Suprapubic skin (tissue), 4 donors: ENCODE measurements around the gene B3GNT8. TPM values are rescaled to one million over a fixed set of nuclear protein-coding genes. Genes with fewer than 3 reads are reported as not detected.
"Not testable (repeated sequence)": the region's sequence is repeated elsewhere in the genome, so short reads cannot be mapped to it uniquely, and the experiment has no call there.

ENCODE experiments used
- DNase-seq, 2 donors: peaks; one replicate each; pipeline ENCODE4 v3.0.0-alpha.2; 2019; ENCODE audit warnings: low spot score in 2 of 2
- H3K27ac ChIP-seq: fragments of 200-600 bp; sonication (generic); one replicate; pipeline ENCODE4 v1.5.1; 2019
- H3K27me3 ChIP-seq: fragments of 200-600 bp; sonication (generic); one replicate; pipeline ENCODE4 v1.5.1; 2019
- H3K36me3 ChIP-seq: fragments of 200-600 bp; sonication (generic); one replicate; pipeline ENCODE4 v1.5.1; 2019
- H3K4me1 ChIP-seq: fragments of 200-600 bp; sonication (generic); one replicate; pipeline ENCODE4 v1.5.1; 2019
- H3K4me3 ChIP-seq: fragments of 200-600 bp; sonication (generic); one replicate; pipeline ENCODE4 v1.5.1; 2019; ENCODE audit warnings: mild to moderate bottlenecking
- H3K9me3 ChIP-seq: fragments of 200-600 bp; sonication (generic); one replicate; pipeline ENCODE4 v1.5.1; 2019
- CTCF ChIP-seq, 2 donors: fragments of 200-600 bp in 1 of 2; fragments of 450-650 bp in 1 of 2; sonication (generic) in 1 of 2; IDR thresholded peaks; one replicate each; pipeline ENCODE4 v1.5.1; 2016 to 2019; ENCODE audit warnings: antibody characterized with exemption in 2 of 2, mild to moderate bottlenecking in 1 of 2, moderate library complexity in 1 of 2
- EP300 ChIP-seq: sonication (generic); formaldehyde crosslinking; IDR thresholded peaks from one replicate; pipeline ENCODE4 v1.6.1; 2017; ENCODE audit warnings: antibody characterized with exemption
- POLR2A ChIP-seq, 2 donors: fragments of 450-650 bp; IDR thresholded peaks; one replicate each; pipeline ENCODE4 v1.6.1; 2017; ENCODE audit warnings: antibody characterized with exemption in 2 of 2, mild to moderate bottlenecking in 2 of 2, moderate library complexity in 2 of 2
- POLR2AphosphoS5 ChIP-seq, 3 donors: sonication (generic); formaldehyde crosslinking; IDR thresholded peaks; one replicate each; pipeline ENCODE4 v1.6.1; 2017; ENCODE audit warnings: antibody characterized with exemption in 3 of 3
- WGBS: methylation state at CpG from one replicate; pipeline ENCODE4 v1.1.5; 2018; 5-methylcytosine and 5-hydroxymethylcytosine counted together
- total RNA-seq, 4 donors: library from RNA; depleted of rRNA; stranded (reverse); fragments of >200 nt; gene quantifications; one replicate each; pipeline ENCODE4 v1.1.0, GENCODE V29; 2016

Gene B3GNT8
- total RNA-seq, 4 donors from 2014 or later: 4.7 to 9.6 (median 6.2) TPM

GRCh38 chr19:41409288-41409687 lies 17.9 kb downstream of the B3GNT8 start:
- 78% methylated on average over 4 of the region's 4 CpGs for WGBS
- no peaks in the 10 kb centered on the region for H3K27me3 ChIP-seq
- no peak overlapping the region for H3K4me3 ChIP-seq
- no peak overlapping the region for H3K27ac ChIP-seq
- peaks cover 28% of the 10 kb centered on the region for H3K4me1 ChIP-seq
- H3K9me3 ChIP-seq: no peaks in the 10 kb centered on the region
- TF ChIP-seq POLR2AphosphoS5 (IDR thresholded peaks at IDR 0.05): no peak
- no peak for TF ChIP-seq EP300
- no peak for TF ChIP-seq CTCF (IDR thresholded peaks at IDR 0.05)
- TF ChIP-seq POLR2A (IDR thresholded peaks at IDR 0.05): no peak
- H3K36me3 ChIP-seq: peaks cover 36% of the 10 kb centered on the region
- no peak for DNase-seq

- H3K4me1 ChIP-seq: peaks cover 28% of the 10 kb centered on the region
- H3K27ac ChIP-seq: not testable (repeated sequence)
These were observed 18.3 kb downstream of the B3GNT8 start for GRCh38 chr19:41408846-41409245.

GRCh38 chr19:41408256-41408655 lies 18.9 kb downstream of the B3GNT8 start:
- Histone ChIP-seq H3K27me3 (no peaks in the 10 kb centered on the region), H3K27ac (no peak overlapping the region), H3K4me3 (no peak overlapping the region), H3K9me3 (no peaks in the 10 kb centered on the region), H3K36me3 (peaks cover 26% of the 10 kb centered on the region), H3K4me1 (peaks cover 30% of the 10 kb centered on the region)
- TF ChIP-seq POLR2A (IDR thresholded peaks at IDR 0.05) (no peak), EP300 (no peak), POLR2AphosphoS5 (IDR thresholded peaks at IDR 0.05) (no peak), CTCF (IDR thresholded peaks at IDR 0.05) (no peak)
- DNase-seq: no peak
- WGBS: 81% methylated on average over 4 of the region's 4 CpGs

More at GRCh38 chr19:41408846-41409245, 18.3 kb downstream of the B3GNT8 start:
- peaks cover 32% of the 10 kb centered on the region for H3K36me3 ChIP-seq
- H3K4me3 ChIP-seq, H3K27me3 ChIP-seq, H3K9me3 ChIP-seq, DNase-seq: not testable (repeated sequence)
- WGBS: 96% methylated on average over 5 of the region's 5 CpGs

- Histone ChIP-seq H3K4me3 (no peak overlapping the region), H3K27ac (no peak overlapping the region), H3K27me3 (no peaks in the 10 kb centered on the region), H3K36me3 (peaks cover 23% of the 10 kb centered on the region), H3K4me1 (peaks cover 35% of the 10 kb centered on the region), H3K9me3 (no peaks in the 10 kb centered on the region)
- 82% methylated on average over 4 of the region's 4 CpGs for WGBS
- TF ChIP-seq POLR2AphosphoS5 (IDR thresholded peaks at IDR 0.05) (no peak), CTCF (IDR thresholded peaks at IDR 0.05) (no peak), POLR2A (IDR thresholded peaks at IDR 0.05) (no peak), EP300 (no peak)
- no peak for DNase-seq
These were observed 19.9 kb downstream of the B3GNT8 start for GRCh38 chr19:41407271-41407670.

GRCh38 chr19:41405776-41406175 lies 21.4 kb downstream of the B3GNT8 start:
- DNase-seq: no peak
- H3K9me3 ChIP-seq: no peaks in the 10 kb centered on the region
- peaks cover 24% of the 10 kb centered on the region for H3K4me1 ChIP-seq
- H3K27me3 ChIP-seq: no peaks in the 10 kb centered on the region
- TF ChIP-seq POLR2A (IDR thresholded peaks at IDR 0.05) (no peak), CTCF (IDR thresholded peaks at IDR 0.05) (no peak), POLR2AphosphoS5 (IDR thresholded peaks at IDR 0.05) (no peak)
- H3K27ac ChIP-seq: no peak overlapping the region
- no peak overlapping the region for H3K4me3 ChIP-seq
- H3K36me3 ChIP-seq: peaks cover 9% of the 10 kb centered on the region
- WGBS: 80% methylated on average over 2 of the region's 6 CpGs
